Measurements from ENCODE around the gene FAM180B.

The FAM180B gene

GRCh38 chr11:47571895-47572294 is 14.6 kb upstream of the FAM180B start:
- H3K36me3 ChIP-seq, result peaks cover 67% of the 10 kb centered on the region
- H3K27ac ChIP-seq, result peak overlapping the region; percentile 66
- no peak for TF ChIP-seq CTCF (IDR thresholded peaks at IDR 0.05; ENCODE audit: low read depth, low read length)
- no peaks in the 10 kb centered on the region for H3K27me3 ChIP-seq (ENCODE audit: insufficient read depth, low read depth, severe bottlenecking)
- H3K9me3 ChIP-seq (ENCODE audit: severe bottlenecking), result no peaks in the 10 kb centered on the region
- no peak for DNase-seq
- no peak overlapping the region for H3K4me3 ChIP-seq (ENCODE audit: low read depth, low read length)

GRCh38 chr11:47572715-47573255 is 13.7 kb upstream of the FAM180B start:
- H3K27ac ChIP-seq, result peak overlapping the region; percentile 66
- H3K36me3 ChIP-seq, result peaks cover 73% of the 10 kb centered on the region
- H3K9me3 ChIP-seq (ENCODE audit: severe bottlenecking), result no peaks in the 10 kb centered on the region
- no peak overlapping the region for H3K4me3 ChIP-seq (ENCODE audit: low read depth, low read length)
- no peaks in the 10 kb centered on the region for H3K27me3 ChIP-seq (ENCODE audit: insufficient read depth, low read depth, severe bottlenecking)
- TF ChIP-seq CTCF (IDR thresholded peaks at IDR 0.05; ENCODE audit: low read depth, low read length), result no peak
- DNase-seq, result peak; percentile 75

- Histone ChIP-seq H3K36me3 (peaks cover 74% of the 10 kb centered on the region), H3K27me3 (ENCODE audit: insufficient read depth, low read depth, severe bottlenecking) (no peaks in the 10 kb centered on the region), H3K27ac (peak overlapping the region; percentile 66), H3K4me3 (ENCODE audit: low read depth, low read length) (no peak overlapping the region), H3K9me3 (ENCODE audit: severe bottlenecking) (no peaks in the 10 kb centered on the region)
- DNase-seq, result no peak
- no peak for TF ChIP-seq CTCF (IDR thresholded peaks at IDR 0.05; ENCODE audit: low read depth, low read length)
Measured at GRCh38 chr11:47573321-47573720, 13.2 kb upstream of the FAM180B start.

- H3K9me3 ChIP-seq (ENCODE audit: severe bottlenecking), result no peaks in the 10 kb centered on the region
- H3K36me3 ChIP-seq, result peaks cover 80% of the 10 kb centered on the region
- DNase-seq, result no peak
- H3K27ac ChIP-seq, result peak overlapping the region; percentile 98
- H3K27me3 ChIP-seq (ENCODE audit: insufficient read depth, low read depth, severe bottlenecking), result no peaks in the 10 kb centered on the region
- no peak for TF ChIP-seq CTCF (IDR thresholded peaks at IDR 0.05; ENCODE audit: low read depth, low read length)
- H3K4me3 ChIP-seq (ENCODE audit: low read depth, low read length), result no peak overlapping the region
Measured at GRCh38 chr11:47577460-47578041, 8.9 kb upstream of the FAM180B start.

GRCh38 chr11:47578524-47579494 is 7.7 kb upstream of the FAM180B start, which contains the start of the genes KBTBD4 and NDUFS3:
Gene KBTBD4 (minus strand): TSS chr11:47578970. CDS start chr11:47578951, 19 bp downstream.
Gene NDUFS3 (plus strand): TSS chr11:47579074. CDS start chr11:47579092, 18 bp downstream.
- H3K4me3 ChIP-seq (ENCODE audit: low read depth, low read length), result peak within 1 kb of the TSS; percentile 74

More at GRCh38 chr11:47578524-47579494, 7.7 kb upstream of the FAM180B start, which contains the start of the genes KBTBD4 and NDUFS3:
- no peaks in the 10 kb centered on the region for H3K9me3 ChIP-seq (ENCODE audit: severe bottlenecking)
- peak within 1 kb of the TSS; percentile 98 for H3K27ac ChIP-seq
- no peaks in the 10 kb centered on the region for H3K27me3 ChIP-seq (ENCODE audit: insufficient read depth, low read depth, severe bottlenecking)
- no peak for TF ChIP-seq CTCF (IDR thresholded peaks at IDR 0.05; ENCODE audit: low read depth, low read length)
- H3K36me3 ChIP-seq, result peaks cover 80% of the 10 kb centered on the region
- peak; percentile 95 for DNase-seq

Measured in WERI-Rb-1 (cell line).